ENCODE measurements around the gene CDC42EP4.
"Not testable (repeated sequence)": the region's sequence is repeated elsewhere in the genome, so short reads cannot be mapped to it uniquely, and the experiment has no call there.

The CDC42EP4 gene

DNA sequence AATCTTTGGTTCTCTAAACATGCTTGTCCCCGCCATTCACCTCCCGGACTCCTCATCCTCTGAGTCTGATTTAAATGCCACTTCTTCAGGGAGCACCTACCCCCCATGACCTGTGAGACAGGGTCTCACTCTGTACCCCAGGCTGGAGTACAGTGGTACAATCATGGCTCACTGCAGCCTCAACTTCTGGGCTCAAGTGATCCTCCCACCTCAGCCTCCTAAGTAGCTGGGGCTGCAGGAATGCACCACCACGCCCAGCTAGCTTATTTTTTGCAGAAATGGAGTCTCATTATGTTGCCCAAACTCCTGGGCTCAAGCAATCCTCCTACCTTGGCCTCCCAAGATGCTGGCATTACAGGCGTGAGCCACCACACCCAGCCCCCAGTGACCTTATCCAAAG is 37.3 kb downstream of the CDC42EP4 start:
- FAIRE-seq: no peak

- no peak for FAIRE-seq
These were observed 38.9 kb downstream of the CDC42EP4 start for GRCh38 chr17:73272906-73273218.

- FAIRE-seq: no peak
These were observed 40.7 kb downstream of the CDC42EP4 start for GRCh38 chr17:73271072-73271471.

DNA sequence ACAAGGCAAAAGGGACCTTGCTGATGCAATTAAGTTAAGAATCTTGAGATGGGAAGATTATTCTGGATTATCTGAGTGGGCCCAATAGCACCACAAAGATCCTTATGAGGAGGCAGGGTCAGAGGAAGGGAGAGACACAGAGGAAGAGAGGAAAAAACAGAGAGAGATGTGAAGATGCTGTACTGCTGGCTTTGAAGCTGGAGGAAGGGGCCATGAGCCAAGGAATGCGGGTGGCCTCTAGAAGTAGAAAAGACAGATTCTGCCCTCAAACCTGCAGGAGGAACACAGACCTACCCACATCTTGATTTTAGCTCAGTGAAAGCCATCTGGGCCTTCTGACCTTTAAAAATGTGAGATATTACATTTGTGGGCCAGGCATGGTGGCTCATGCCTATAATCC is 42.0 kb downstream of the CDC42EP4 start:
- FAIRE-seq: no peak

GRCh38 chr17:73269329-73269615 is 42.5 kb downstream of the CDC42EP4 start:
- no peak for FAIRE-seq

DNA sequence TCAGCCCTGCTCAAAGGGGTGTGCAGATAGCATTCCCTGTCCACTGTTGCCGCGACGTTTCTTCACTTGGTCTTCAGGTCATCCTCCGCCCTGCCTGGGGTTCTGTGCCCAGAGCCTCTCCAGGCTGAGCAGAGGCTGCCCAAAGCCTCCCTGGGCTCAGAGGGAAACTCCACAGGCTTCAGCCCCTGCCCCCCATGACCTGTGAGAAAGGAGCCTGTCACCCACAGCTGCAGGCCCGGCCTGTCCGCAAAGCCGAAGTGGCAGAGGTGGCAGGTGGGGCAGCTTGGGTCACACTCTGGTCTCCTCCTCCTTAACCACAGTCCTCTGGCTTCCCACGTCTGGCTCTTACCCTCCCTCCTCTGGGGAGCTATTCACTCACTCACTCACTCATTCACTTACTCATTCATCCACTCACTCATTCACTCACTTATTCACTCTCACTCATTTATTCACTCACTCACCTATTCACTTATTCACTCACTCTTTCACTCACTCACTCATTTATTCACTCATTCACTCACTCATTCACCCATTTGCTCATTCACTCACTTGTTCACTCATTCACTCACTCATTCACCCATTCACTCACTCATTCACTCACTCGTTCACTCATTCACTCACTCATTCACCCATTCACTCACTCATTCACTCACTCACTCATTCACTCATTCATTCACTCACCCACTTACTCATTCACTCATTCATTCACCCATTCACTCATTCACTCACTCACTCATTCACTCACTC is 43.0 kb downstream of the CDC42EP4 start:
- FAIRE-seq: no peak

DNA sequence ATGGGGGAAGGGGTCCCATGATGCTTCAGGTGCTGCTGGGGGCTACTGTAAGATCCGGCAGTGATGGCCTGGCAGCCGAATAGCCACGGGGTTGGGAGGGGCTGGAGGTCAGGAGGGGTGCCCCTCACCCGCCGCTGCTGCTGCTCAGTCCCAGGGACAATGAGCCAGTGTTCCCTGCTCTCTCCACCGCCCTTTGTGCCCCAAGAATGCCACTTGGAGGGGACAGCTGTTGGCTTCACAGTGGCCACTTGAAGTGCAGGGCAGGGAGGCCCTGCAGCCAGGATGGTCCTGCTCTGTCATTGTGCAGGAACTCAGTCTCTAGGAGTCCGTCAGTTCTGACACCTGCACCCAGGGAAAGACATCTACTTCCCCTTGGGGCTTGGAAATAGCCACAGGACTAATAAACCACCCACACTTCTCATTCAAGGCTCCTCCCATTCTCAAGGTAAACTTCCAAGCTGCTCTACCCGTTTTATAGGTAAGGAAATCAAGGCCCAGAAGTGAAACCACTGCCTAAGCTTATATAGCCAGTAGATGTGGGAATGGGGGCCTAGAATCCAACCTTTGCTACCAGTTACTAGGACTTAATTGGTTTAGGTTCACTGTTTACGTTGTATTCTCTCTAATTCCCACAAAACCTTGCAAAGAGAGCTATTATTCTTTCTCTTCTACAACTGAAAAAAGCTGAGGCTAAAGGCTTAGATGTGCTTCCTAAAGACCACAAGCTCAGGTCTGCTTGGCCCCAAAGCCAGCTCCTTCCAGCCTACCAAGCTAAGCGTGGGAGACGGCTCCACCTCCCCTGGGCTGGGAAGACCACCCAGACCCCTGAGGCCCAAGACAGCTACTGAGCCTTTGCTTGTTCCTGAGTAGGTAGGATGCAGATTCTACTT is 43.9 kb downstream of the CDC42EP4 start:
- no peak for FAIRE-seq

DNA sequence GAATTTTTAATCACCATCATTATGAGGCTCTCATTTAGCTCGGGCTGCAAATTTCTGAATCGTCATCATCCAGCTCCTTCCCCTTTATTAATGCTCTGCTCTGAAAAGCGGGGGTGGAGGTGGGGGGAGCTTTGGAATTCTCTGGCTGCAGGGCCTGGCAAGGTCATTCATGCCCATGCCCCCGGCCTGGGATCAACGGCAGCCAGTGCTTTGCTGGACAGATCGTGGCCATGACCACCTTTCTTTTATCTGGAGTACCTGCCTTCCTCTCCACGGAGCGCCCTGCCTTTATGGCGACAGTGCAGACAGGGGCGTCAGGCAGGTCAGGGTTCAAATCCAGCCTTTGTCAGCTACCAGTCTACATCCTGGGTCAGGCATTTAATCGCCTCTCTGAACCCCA is 45.0 kb downstream of the CDC42EP4 start:
- FAIRE-seq: no peak

- FAIRE-seq: no peak
These were observed 45.9 kb downstream of the CDC42EP4 start for GRCh38 chr17:73265646-73266640.

DNA sequence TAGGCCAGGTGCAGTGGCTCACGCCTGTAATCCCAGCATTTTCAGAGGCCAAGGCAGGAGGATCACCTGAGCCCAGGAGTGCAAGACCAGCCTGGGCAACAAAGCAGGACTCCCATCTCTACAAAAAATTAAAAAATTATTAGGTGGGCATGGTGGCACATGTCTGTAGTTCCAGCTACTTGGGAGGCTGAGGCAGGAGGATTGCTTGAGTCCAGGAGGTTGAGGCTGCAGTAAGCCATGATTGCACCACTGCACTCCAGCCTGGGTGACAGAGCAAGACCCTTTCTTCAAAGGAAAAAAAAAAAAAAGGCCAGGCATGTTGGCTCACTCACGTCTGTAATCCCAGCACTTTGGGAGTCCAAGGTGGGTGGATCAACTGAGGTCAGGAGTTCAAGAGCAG is 47.4 kb downstream of the CDC42EP4 start:
- not testable (repeated sequence) for FAIRE-seq

DNA sequence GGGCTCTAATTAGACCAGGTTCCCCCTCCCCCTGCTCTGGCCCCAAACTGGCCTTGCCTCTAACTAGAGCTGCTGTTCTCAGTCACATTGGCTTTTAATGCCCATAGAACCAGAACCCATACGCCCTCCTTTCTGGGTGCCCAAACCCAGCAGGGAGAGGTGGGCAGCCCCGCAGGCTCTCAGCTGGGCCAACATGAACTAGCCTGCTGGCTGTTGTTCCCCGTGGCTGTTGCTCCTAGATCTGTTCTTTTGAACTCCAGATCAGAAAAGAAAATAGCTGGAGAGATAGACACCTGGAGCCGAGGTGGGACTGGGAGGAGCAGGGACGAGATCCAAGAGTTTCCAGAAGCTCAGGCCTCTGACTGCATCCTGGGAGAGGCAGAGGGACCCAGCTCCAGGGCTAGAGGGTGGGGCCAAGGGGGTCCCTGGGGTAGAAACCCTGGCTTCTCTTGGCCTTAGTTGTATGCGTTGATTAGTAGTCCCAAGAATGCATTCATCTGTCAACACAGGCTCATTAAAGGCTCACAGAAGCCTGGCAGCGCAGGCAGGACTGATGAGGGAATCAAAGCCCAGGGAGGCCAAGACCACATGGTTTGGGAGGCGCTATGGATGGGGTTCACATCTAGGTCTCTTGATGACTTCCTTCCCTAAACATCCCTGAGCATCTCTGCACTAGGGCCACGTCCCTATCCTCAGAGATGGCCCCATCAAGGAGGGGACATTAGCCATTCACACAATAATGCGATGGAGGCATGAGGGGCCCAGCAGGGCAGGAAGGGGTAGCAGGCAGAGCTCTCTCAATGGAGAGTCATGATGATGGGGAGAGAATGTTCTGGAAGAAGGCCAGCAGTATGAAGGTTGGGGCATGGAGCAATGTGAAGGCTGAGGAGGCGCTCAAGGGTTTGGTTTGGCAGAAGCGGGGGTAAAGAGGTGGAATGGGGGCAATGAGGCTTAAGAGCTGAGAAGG is 48.8 kb downstream of the CDC42EP4 start:
- FAIRE-seq: no peak

DNA sequence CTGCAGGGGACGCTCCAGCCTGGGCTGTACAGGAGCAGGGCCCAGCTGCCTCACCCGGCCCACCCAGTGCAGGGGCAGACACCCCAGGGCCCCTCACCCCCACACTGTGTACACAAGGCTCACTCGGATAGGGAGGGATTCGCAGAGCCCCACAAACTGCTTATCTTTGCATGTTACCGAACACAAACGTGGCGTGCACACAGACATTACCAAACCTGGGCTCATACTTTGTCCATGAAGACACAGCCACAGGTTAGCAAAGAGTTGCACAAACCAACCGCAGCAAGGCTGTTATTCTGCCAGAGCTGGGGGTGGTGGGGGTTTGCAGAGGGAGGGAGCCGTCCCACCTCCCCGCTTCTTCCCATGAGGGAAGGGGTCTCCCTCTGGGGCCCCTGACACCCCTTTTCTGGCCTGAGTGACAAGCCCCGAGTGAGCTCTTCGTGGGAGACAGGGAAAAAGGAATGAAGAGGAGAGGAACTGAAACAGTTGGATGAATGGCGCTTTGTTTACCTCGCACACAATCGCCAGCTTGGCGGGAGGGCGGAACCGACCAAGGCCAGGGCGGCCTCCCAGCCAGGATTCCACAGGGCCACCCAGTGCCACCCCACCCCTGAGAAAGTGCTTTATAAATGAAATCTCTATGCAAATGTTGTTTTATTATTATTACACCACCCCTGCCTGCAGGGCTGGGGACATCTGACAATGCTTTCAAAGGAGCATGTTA is 49.7 kb downstream of the CDC42EP4 start:
- FAIRE-seq: no peak

DNA sequence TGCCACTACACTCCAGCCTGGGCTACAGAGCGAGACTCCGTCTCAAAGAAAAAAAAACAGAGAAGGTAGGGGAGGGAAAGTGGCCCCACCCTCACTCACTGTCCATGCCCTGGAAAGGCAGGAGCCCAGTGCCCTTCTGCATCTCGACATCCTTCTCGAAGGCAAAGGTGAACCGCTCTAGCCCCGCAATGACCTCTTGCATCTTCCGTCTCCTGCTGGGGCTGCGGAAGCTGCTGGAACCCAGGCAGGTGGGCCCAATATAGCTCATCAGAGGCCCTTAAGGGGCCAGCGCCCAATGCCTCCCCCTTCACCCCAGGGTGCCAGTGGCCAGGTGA is 50.2 kb downstream of the CDC42EP4 start, which contains the start of gene CPSF4L:
Gene CPSF4L (minus strand): TSS at position 264 of the 335 bp plus-strand sequence. CDS start 62 bp downstream, at position 202.
- no peak for FAIRE-seq

DNA sequence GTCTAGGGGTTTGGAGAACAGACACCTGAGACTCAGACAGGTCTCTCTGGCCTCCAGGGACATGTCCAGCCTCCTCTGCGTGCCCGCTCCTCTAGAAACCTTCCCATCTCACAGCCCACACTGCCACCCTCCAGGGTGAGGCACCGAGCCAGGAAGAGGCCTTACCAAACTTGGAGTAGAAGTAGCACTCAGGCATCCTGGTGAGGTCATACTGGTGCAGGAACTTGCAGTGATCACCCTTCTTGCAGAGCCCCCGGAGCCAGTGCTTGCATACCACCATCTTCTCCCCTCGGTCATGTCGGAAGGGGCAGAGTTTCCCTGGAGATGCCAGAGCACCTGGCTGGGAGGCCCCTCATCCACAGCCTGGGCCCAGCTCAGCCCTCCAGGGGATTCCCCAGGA is 54.3 kb downstream of the CDC42EP4 start:
- FAIRE-seq: no peak

DNA sequence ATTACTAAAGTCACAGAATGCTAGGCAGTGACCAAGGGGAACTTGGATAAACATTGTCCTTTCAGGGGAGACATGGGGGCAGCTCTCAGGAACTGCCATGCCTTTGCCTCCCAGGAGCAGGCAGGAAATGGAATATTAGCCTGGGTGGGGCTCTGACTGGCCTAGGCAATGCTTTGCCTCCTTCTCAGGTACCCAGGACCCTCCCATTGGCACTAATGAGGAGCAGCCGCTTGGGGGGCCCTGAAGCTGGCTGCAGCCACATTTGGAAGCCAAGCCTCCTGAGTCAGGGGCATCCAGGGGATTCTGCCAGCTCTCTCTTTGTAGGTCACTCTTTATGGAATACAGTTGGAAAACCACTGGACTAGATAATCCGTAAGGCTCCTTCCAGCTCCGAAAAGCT is 55.6 kb downstream of the CDC42EP4 start:
- no peak for FAIRE-seq

DNA sequence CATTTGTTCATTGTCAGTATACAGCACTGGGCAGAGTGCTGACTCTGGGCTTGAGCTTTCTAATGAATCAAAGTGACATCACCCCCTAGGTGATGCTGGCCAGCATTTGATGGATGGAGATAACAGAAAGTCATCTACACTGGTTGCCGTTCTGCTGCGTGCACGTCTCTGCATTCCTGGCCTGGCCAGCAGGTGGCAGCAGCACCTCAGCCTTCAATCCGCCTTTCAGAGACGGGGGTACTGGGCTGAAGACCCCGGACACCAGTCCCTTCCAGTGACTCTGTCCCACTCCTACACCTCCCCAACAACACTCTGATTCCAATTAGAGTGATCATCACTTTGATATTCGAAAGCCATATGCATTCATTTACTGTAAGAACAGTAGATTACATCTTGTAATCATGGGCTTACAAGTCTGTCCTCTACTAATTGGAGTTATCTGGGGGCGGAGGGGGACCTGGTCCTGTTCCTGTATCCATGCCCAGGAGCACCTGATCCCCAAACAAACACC is 56.1 kb downstream of the CDC42EP4 start:
- FAIRE-seq: no peak

DNA sequence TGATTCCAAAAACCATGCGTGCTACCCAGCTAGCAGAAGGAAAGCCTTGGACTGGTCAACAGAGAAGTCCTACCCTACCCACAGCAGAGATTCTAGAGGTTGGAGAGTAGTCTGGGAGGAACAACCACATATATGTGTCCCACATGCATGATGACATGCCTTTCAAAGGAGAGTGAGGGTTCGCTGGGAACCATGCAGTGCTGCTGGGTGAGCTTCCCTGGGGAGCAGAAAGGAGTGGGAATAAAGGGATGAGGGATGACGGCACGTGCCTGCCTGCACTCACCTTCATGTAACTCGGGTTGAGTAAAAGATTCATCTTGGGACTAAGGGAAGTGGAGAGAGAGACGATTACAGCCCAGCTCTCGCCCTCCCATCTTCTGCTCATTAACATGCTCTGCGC is 59.9 kb downstream of the CDC42EP4 start:
- no peak for FAIRE-seq

DNA sequence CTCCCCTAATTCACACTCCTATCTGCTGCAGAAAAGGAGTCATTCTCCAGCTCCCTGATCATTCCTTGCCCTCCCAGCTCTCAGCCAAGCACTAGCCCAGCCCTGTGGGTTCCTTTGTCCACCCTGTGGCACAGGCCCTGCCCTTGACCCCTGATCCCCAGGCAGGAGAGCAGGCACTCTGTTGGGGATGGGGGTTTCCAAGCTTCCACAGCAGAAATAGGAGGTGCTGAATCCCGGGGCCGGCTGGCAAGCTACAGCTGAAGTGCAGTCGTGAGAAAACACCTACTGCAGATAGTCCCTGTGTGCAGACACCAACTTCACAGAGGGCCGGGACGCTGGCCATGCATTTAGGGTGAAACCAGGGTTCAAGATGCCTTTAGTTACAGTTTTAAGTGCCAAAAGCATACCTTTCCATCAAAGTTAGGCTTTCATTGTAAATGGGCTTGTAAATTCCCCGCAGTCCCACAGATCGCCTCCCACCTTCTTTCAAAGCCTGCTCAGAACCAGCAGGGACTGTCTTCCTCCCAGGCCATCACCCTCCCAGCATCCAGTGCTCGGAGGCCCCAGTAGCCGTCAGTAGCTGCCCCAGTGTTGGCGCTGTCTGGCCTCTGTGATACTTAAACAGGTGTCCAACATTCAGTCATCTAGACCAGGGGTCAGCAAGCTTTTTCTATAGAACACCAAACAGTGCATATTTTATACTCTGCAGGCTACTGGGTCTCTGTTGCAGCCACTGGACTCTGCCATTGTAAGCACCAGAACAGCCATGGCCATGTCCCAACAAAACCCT is 60.8 kb downstream of the CDC42EP4 start:
- no peak for FAIRE-seq

GRCh38 chr17:73249700-73250099 is 62.1 kb downstream of the CDC42EP4 start:
- FAIRE-seq: no peak

GRCh38 chr17:73248532-73248931 is 63.3 kb downstream of the CDC42EP4 start:
- FAIRE-seq: no peak
